NCI-H748 (cell line): ENCODE results near the gene RPL36A.
A peak's percentile ranks its signal among the peaks of the same experiment; 100 is the strongest.

ENCODE experiments used
- DNase-seq: peaks from one replicate; lab custom pipeline; 2025; ENCODE audit not compliant: unreplicated experiment; lab: John Stamatoyannopoulos, UW

The RPL36A gene

GRCh38 chrX:101390664-101391525, at the start of gene RPL36A:
Gene RPL36A (plus strand): TSS chrX:101391011. CDS start chrX:101391044, 33 bp downstream.
- peak; percentile 95 for DNase-seq

GRCh38 chrX:101347859-101348451, 42.9 kb upstream of the RPL36A start:
- DNase-seq, result no peak

GRCh38 chrX:101348452-101349192, 42.2 kb upstream of the RPL36A start, which contains the start of gene TIMM8A:
Gene TIMM8A (minus strand): TSS chrX:101348742. CDS start chrX:101348664, 78 bp downstream.
- peak; percentile 79 for DNase-seq

DNA sequence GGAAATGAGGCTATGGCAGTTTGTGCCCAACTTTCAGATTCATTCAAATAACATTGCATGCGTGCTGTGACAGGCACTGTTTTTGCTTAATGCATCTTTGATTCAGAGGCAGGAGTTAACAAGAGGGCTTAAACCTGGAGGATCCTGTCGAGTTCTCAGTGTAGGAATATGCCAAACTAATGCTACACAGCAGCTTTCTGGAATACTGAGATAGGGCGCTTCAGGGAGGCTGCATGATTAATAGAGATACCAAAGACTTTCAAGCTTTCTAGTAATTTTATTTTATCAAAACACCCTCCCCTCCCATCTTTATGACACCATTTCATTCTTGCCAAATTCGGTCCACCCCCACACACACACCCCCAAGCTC, 41.6 kb upstream of the RPL36A start:
- no peak for DNase-seq

GRCh38 chrX:101357166-101357795, 33.5 kb upstream of the RPL36A start:
- no peak for DNase-seq

DNA sequence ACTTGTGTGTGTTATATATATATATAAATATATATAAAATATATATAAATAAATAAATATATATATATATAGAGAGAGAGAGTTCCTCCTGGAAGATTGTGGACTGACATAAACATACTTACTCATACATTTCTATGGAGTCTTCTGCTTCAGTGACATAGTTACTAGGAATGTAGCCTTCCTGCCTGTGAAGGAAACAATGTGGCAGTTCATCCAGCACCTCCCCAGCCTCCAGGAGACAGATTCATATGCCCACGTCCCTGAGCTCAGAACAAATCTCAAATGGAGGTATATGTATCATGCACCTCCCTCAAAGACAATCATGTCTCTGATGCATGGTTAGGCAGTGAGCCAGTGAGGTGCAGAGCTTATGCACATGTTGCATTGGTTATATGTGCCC, 30.8 kb upstream of the RPL36A start:
- DNase-seq, result no peak

GRCh38 chrX:101360390-101360789, 30.4 kb upstream of the RPL36A start:
- DNase-seq, result no peak

GRCh38 chrX:101362116-101362515, 28.7 kb upstream of the RPL36A start:
- no peak for DNase-seq

GRCh38 chrX:101362757-101363156, 28.1 kb upstream of the RPL36A start:
- DNase-seq, result no peak

- no peak for DNase-seq
These were observed 25.5 kb upstream of the RPL36A start for GRCh38 chrX:101365301-101365795.

GRCh38 chrX:101368800-101369199, 22.0 kb upstream of the RPL36A start:
- DNase-seq, result no peak

DNA sequence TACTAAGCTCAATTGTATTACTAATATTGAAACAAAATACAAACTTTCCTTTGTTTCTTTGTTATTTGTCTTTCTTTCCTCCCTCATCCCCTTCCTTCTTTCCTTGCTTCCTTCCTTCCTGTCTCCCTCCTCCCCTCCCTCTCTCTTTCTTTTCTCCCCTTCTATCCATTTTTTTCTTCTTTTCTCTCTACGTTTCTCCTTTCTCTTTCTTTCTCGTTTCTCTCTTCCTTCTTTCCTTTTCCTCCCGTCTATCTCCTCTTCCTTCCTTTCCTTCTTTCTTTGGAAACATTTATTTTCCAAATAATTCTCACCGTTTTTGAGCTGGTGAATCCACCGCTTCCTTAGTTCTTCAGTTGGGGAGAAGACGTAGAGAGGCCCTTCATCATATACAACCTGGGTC, 21.1 kb upstream of the RPL36A start:
- no peak for DNase-seq

DNA sequence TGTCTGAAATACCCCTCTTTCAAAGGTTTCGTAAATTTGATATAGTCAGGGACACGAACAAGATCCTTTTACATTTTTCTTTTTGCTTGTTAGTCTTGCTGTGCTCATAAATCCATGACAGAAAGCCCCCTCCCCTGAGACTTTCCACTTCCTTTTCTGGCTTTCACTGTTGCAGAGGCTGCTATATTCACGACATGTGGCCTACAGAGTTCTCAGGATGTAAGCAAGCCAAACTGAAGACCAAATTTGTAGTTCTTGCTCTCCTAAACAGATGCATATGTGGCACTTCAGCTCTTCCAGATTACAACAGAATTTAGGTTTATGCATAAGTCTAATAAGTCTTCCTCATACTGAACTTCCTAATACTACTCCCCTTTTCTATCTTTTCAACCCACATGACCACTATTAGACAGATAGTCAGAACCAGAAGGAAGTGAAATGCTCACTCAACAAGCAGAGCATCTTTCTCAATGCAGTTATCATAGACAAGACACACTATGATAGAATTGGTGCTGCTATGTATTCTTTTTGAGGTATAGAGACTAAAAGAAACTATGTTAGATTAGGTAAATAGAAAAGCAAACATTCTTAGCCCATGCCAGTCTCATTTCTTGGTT, 19.8 kb upstream of the RPL36A start:
- DNase-seq, result no peak

- no peak for DNase-seq
These were observed 13.3 kb upstream of the RPL36A start for GRCh38 chrX:101377547-101377946.

DNA sequence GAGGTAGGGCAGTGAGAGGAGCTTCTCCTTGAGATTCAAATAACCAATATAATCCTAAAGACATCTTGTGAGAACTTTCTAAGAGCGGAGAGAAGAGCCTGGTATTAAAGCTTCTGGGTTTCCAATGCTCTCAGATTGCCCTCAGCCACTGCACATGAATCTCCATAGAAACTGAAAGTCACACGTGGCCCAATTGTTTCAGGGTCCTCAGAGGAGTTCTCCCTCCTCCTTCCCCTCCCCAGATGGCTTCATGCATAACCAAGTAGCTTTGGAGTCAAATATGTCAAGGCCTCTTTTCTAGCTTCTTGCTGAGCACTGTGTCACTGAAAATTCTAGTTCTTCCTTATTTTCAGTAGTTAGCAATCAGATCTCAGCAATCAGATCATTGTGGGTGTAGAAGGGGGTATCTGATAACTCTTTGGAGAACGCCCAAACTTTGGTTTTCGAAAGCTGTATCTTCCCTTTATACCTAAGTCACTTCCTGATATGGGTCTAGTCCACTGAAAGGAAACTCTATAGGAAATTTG, 7.1 kb upstream of the RPL36A start:
- no peak for DNase-seq

GRCh38 chrX:101385026-101385684, 5.7 kb upstream of the RPL36A start:
- DNase-seq, result no peak

- DNase-seq, result no peak
These were observed 4.8 kb upstream of the RPL36A start, which contains the start of gene BTK for GRCh38 chrX:101385795-101386541. Gene BTK (minus strand): TSS chrX:101386191. CDS start chrX:101375284, 10,907 bp downstream.

DNA sequence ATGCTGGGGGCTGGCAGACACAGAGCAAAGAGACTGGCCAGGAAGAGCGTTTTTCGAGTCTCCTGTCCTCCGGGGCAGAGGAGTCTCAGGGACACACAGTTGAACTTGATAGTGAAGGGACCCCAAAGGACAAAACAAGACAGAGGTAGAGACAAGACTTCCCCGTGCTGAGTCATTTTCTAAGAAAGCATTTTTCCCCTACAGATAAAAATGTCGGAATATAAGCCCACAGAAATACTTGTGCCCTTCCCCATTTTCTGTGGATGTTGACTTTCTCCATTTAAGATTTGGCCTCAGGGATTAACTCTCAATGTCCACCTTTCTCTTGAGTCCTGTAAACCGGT, 4.3 kb upstream of the RPL36A start:
- no peak for DNase-seq

DNA sequence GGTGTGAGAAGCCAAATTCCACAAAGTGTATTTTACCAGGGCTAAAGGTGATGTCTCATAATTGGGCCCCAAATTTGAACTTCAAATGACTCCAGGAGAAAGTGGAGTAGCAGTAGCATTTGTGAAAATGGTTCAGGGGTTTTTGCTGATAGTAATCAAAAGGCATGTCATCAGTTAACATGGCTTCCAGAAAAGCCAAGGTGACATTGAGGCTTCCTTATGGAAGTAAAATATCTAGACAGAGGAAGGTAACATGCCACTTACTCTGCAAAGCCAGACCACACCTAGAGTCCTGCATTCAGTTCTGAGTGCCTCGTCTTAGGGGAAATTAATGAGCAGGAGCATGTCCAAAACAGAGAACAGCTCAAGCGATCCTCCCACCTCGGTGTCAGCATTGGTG, 2.2 kb upstream of the RPL36A start:
- no peak for DNase-seq
